Naive thymus-derived CD4-positive, alpha-beta T cell (primary cell): ENCODE measurements around the gene GRHL3. TPM values are rescaled to one million over a fixed set of nuclear protein-coding genes. Genes with fewer than 3 reads are reported as not detected.
A peak's percentile ranks its signal among the peaks of the same experiment; 100 is the strongest.

Experiments
- ATAC-seq: fragments of 150-1000 bp; cut with Tn5 transposase; 2 replicates; pipeline ENCODE4 v1.10.0; 2021; ENCODE audit warnings: mild to moderate bottlenecking, moderate library complexity
- CTCF ChIA-PET: fragments of 350-600 bp; sonication (Branson Sonifier 250); formaldehyde crosslinking; loops from one replicate; lab custom pipeline; 2021; ENCODE audit warnings: antibody characterized with exemption; lab: Charles Lee
- POLR2A ChIA-PET: fragments of 350-600 bp; sonication (Branson Sonifier 250); formaldehyde crosslinking; loops from one replicate; lab custom pipeline; 2021; ENCODE audit warnings: antibody characterized with exemption, inconsistent platforms; lab: Charles Lee
- DNase-seq, 9 donors: peaks; one replicate each; pipeline versions ENCODE4 v3.0.0 to v3.0.0-alpha.2; 2020 to 2022; ENCODE audit warnings: mixed read lengths in 1 of 9
- H3K27ac ChIP-seq: one replicate; pipeline ENCODE4 v1.7.0; 2013; ENCODE audit warnings: mild to moderate bottlenecking, low read depth, low read length, moderate library complexity
- H3K27me3 ChIP-seq, 2 donors: one replicate each; pipeline ENCODE4 v1.7.0; 2013; ENCODE audit warnings: low read length in 2 of 2, mild to moderate bottlenecking in 2 of 2, moderate library complexity in 2 of 2; ENCODE audit not compliant: control insufficient read depth in 2 of 2, insufficient read depth in 2 of 2
- H3K36me3 ChIP-seq, 3 experiments: 1 replicate in 2 of 3; 2 replicates in 1 of 3; pipeline ENCODE4 v1.7.0; 2013; ENCODE audit warnings: low read length in 3 of 3, mild to moderate bottlenecking in 3 of 3, moderate library complexity in 1 of 3; ENCODE audit not compliant: insufficient read depth in 3 of 3, control insufficient read depth in 2 of 3
- H3K4me1 ChIP-seq, 2 donors: one replicate each; pipeline ENCODE4 v1.7.0; 2013; ENCODE audit warnings: low read length in 2 of 2, mild to moderate bottlenecking in 2 of 2, moderate library complexity in 1 of 2; ENCODE audit not compliant: control insufficient read depth in 2 of 2, insufficient read depth in 2 of 2
- H3K4me3 ChIP-seq: 2 replicates; pipeline ENCODE4 v1.7.0; 2013; ENCODE audit warnings: mild to moderate bottlenecking, low read length
- H3K9me3 ChIP-seq, 3 experiments: 1 replicate in 2 of 3; 2 replicates in 1 of 3; pipeline ENCODE4 v1.7.0; 2013; ENCODE audit warnings: low read length in 3 of 3; ENCODE audit not compliant: control insufficient read depth in 2 of 3
- H3K27ac Mint-ChIP-seq, 9 donors: one replicate each; pipeline ENCODE4 v1.8.0; 2020 to 2022; ENCODE audit warnings: mixed read lengths in 9 of 9, mild to moderate bottlenecking in 8 of 9, moderate library complexity in 5 of 9, inconsistent platforms in 2 of 9
- H3K27me3 Mint-ChIP-seq, 5 donors: one replicate each; pipeline ENCODE4 v1.8.0; 2021 to 2022; ENCODE audit warnings: mixed read lengths in 5 of 5, mild to moderate bottlenecking in 1 of 5
- H3K36me3 Mint-ChIP-seq, 5 donors: one replicate each; pipeline ENCODE4 v1.8.0; 2020 to 2022; ENCODE audit warnings: mixed read lengths in 5 of 5, mild to moderate bottlenecking in 3 of 5, inconsistent platforms in 1 of 5
- H3K4me1 Mint-ChIP-seq, 7 donors: one replicate each; pipeline ENCODE4 v1.8.0; 2020 to 2022; ENCODE audit warnings: mixed read lengths in 7 of 7, mild to moderate bottlenecking in 3 of 7, inconsistent platforms in 1 of 7
- H3K4me3 Mint-ChIP-seq, 10 donors: one replicate each; pipeline ENCODE4 v1.8.0; 2020 to 2022; ENCODE audit warnings: mild to moderate bottlenecking in 10 of 10, mixed read lengths in 10 of 10, moderate library complexity in 6 of 10, inconsistent platforms in 2 of 10
- H3K9me3 Mint-ChIP-seq, 11 donors: one replicate each; pipeline ENCODE4 v1.8.0; 2020 to 2022; ENCODE audit warnings: mixed read lengths in 11 of 11, mild to moderate bottlenecking in 4 of 11, inconsistent platforms in 1 of 11, moderate library complexity in 1 of 11
- intact Hi-C, 2 donors: fragments of 100-400 bp; cut with micrococcal nuclease; formaldehyde crosslinking; loops; one replicate each; pipeline ENCODE4 v1.15.1; 2023
- polyA plus RNA-seq, 2 donors: library from polyadenylated mRNA; unstranded; fragments of 300-500 nt; fragmentation: Illumina TruSeq; gene quantifications; one replicate each; pipeline ENCODE4 v1.2.3, GENCODE V29; 2021
- total RNA-seq, 6 experiments: library from RNA in 5 of 6; stranded (reverse) in 5 of 6; gene quantifications; 1 replicate in 5 of 6; 2 replicates in 1 of 6; pipeline ENCODE4 v1.2.3 and lab custom pipeline; 2021 to 2026

Gene GRHL3
- total and polyA plus RNA-seq, 7 experiments from 2014 or later: not detected

- Mint-ChIP-seq H3K4me1 (peaks cover 36 to 54% (median 47%) of the 10 kb centered on the region in 7 donors), H3K36me3 (peaks cover 0 to 2% (median 0%) of the 10 kb centered on the region in 5 donors), H3K27me3 (peaks cover 0 to 96% (median 40%) of the 10 kb centered on the region in 5 donors), H3K4me3 (peak overlapping the region in 9 of 10 donors; percentile 56 to 91 (median 75)), H3K27ac (no peak overlapping the region), H3K9me3 (peaks cover 0 to 2% (median 0%) of the 10 kb centered on the region in 11 donors)
- intact Hi-C loops: loop anchor here (2.0 to 5.0 kb wide), 3 partner anchors 30 to 321 kb away; partner anchors contain the start of gene SRRM1 (in 1 of the 2)
- no peak overlapping the region for H3K27ac ChIP-seq
- peak overlapping the region; percentile 42 for H3K4me3 ChIP-seq
- H3K36me3 ChIP-seq: no peaks in the 10 kb centered on the region
- DNase-seq: no peak
- POLR2A ChIA-PET: interaction anchor here (0.7 kb wide), 3 partner anchors 8 to 358 kb away, joined by 3 to 5 read pairs (median 3); no protein-coding TSS in a partner anchor
- H3K4me1 ChIP-seq: peaks cover 22 to 43% of the 10 kb centered on the region in 2 donors
- peaks cover 0 to 11% of the 10 kb centered on the region in 2 donors for H3K27me3 ChIP-seq
- CTCF ChIA-PET: interaction anchor here (1.0 kb wide), 1 partner anchor 70 kb away, joined by 3 read pairs; no protein-coding TSS in a partner anchor
- ATAC-seq: no peak
- H3K9me3 ChIP-seq: no peaks in the 10 kb centered on the region
These were observed 2.0 kb downstream of the GRHL3 start for GRCh38 chr1:24321126-24321525.

- peak; percentile 80 for ATAC-seq
- Histone ChIP-seq H3K36me3 (no peaks in the 10 kb centered on the region), H3K27ac (no peak overlapping the region), H3K27me3 (peaks cover 0 to 11% of the 10 kb centered on the region in 2 donors), H3K4me3 (peak overlapping the region; percentile 42), H3K4me1 (peaks cover 22 to 43% of the 10 kb centered on the region in 2 donors), H3K9me3 (no peaks in the 10 kb centered on the region)
- ChIA-PET CTCF (interaction anchor here (1.0 kb wide), 1 partner anchor 69 kb away, joined by 3 read pairs; no protein-coding TSS in a partner anchor), POLR2A (interaction anchor here (0.6 to 1.0 kb wide), 4 partner anchors 9 to 606 kb away, joined by 3 to 10 read pairs (median 4); no protein-coding TSS in a partner anchor)
- Mint-ChIP-seq H3K36me3 (peaks cover 0 to 2% (median 0%) of the 10 kb centered on the region in 5 donors), H3K4me3 (peak overlapping the region; percentile 86 to 95 (median 90)), H3K27ac (peak overlapping the region in 6 of 9 donors; percentile 9 to 81 (median 71)), H3K9me3 (peaks cover 0 to 2% (median 0%) of the 10 kb centered on the region in 11 donors), H3K4me1 (peaks cover 36 to 54% (median 47%) of the 10 kb centered on the region in 7 donors), H3K27me3 (peaks cover 0 to 96% (median 44%) of the 10 kb centered on the region in 5 donors)
- intact Hi-C loops: loop anchor here (1.0 to 5.0 kb wide), 6 partner anchors 29 to 320 kb away; partner anchors contain the start of gene SRRM1 (in 1 of the 2)
- peak; percentile 34 to 77 (median 65) for DNase-seq
These were observed 2.7 kb downstream of the GRHL3 start for GRCh38 chr1:24321697-24322469.

GRCh38 chr1:24322470-24323177 is 3.5 kb downstream of the GRHL3 start:
- Mint-ChIP-seq H3K27me3 (peaks cover 0 to 96% (median 45%) of the 10 kb centered on the region in 5 donors), H3K36me3 (peaks cover 0 to 2% (median 0%) of the 10 kb centered on the region in 5 donors)

GRCh38 chr1:24323281-24323680 is 4.1 kb downstream of the GRHL3 start:
- DNase-seq (no peak), ATAC-seq (no peak)
- Histone ChIP-seq H3K4me1 (peaks cover 22 to 43% of the 10 kb centered on the region in 2 donors), H3K27me3 (peaks cover 0 to under 1% of the 10 kb centered on the region in 2 donors), H3K9me3 (no peaks in the 10 kb centered on the region), H3K36me3 (no peaks in the 10 kb centered on the region), H3K27ac (no peak overlapping the region), H3K4me3 (no peak overlapping the region)
- peak overlapping the region in 2 of 10 donors; percentile 91 to 95 for H3K4me3 Mint-ChIP-seq
- no peak overlapping the region for H3K27ac Mint-ChIP-seq
- intact Hi-C loops: loop anchor here (2.0 to 5.0 kb wide), 4 partner anchors 62 to 319 kb away; partner anchors contain the start of gene SRRM1 (in 1 of the 2)
- H3K9me3 Mint-ChIP-seq: peaks cover 0 to 2% (median 0%) of the 10 kb centered on the region in 11 donors
- peaks cover 36 to 52% (median 45%) of the 10 kb centered on the region in 7 donors for H3K4me1 Mint-ChIP-seq
- peaks cover 0 to 2% (median 0%) of the 10 kb centered on the region in 5 donors for H3K36me3 Mint-ChIP-seq
- ChIA-PET POLR2A (interaction anchor here (0.7 kb wide), 1 partner anchor 208 kb away, joined by 3 read pairs; no protein-coding TSS in a partner anchor), CTCF (interaction anchor here (0.6 kb wide), 1 partner anchor 300 kb away, joined by 3 read pairs; no protein-coding TSS in a partner anchor)
- H3K27me3 Mint-ChIP-seq: peaks cover 0 to 96% (median 40%) of the 10 kb centered on the region in 5 donors

More at GRCh38 chr1:24322470-24323177, 3.5 kb downstream of the GRHL3 start:
- H3K27me3 ChIP-seq: peaks cover 0 to 7% of the 10 kb centered on the region in 2 donors
- peak overlapping the region; percentile 26 for H3K4me3 ChIP-seq
- Mint-ChIP-seq H3K27ac (peak overlapping the region in 8 of 9 donors; percentile 9 to 83 (median 72)), H3K4me3 (peak overlapping the region; percentile 86 to 95 (median 90)), H3K4me1 (peaks cover 36 to 54% (median 47%) of the 10 kb centered on the region in 7 donors), H3K9me3 (peaks cover 0 to 2% (median 0%) of the 10 kb centered on the region in 11 donors)
- POLR2A ChIA-PET: interaction anchor here (0.6 to 1.0 kb wide), 3 partner anchors 8 to 605 kb away, joined by 3 to 10 read pairs (median 4); no protein-coding TSS in a partner anchor
- no peak overlapping the region for H3K27ac ChIP-seq
- peak in 3 of 9 donors; percentile 3 to 15 (median 13) for DNase-seq
- H3K36me3 ChIP-seq: no peaks in the 10 kb centered on the region
- H3K9me3 ChIP-seq: no peaks in the 10 kb centered on the region
- intact Hi-C loops: loop anchor here (1.0 to 5.0 kb wide), 5 partner anchors 62 to 320 kb away; partner anchors contain the start of gene SRRM1 (in 1 of the 2)
- CTCF ChIA-PET: interaction anchor here (0.6 kb wide), 1 partner anchor 301 kb away, joined by 3 read pairs; no protein-coding TSS in a partner anchor
- H3K4me1 ChIP-seq: peaks cover 22 to 43% of the 10 kb centered on the region in 2 donors
- no peak for ATAC-seq

- H3K4me1 ChIP-seq: peaks cover 13 to 28% of the 10 kb centered on the region in 2 donors
- ChIA-PET POLR2A (no interaction called here), CTCF (no interaction called here)
- H3K27ac ChIP-seq: no peak overlapping the region
- ATAC-seq (no peak), DNase-seq (no peak)
- no peaks in the 10 kb centered on the region for H3K36me3 Mint-ChIP-seq
- no peaks in the 10 kb centered on the region for H3K9me3 ChIP-seq
- no peak overlapping the region for H3K4me3 ChIP-seq
- H3K27me3 Mint-ChIP-seq: peaks cover 0 to 94% (median 25%) of the 10 kb centered on the region in 5 donors
- peaks cover 0 to 2% (median 0%) of the 10 kb centered on the region in 11 donors for H3K9me3 Mint-ChIP-seq
- no peak overlapping the region for H3K4me3 Mint-ChIP-seq
- peaks cover 23 to 36% (median 29%) of the 10 kb centered on the region in 7 donors for H3K4me1 Mint-ChIP-seq
- H3K27ac Mint-ChIP-seq: no peak overlapping the region
- intact Hi-C loops: loop anchor here (5.0 kb wide), 2 partner anchors 123 to 317 kb away; partner anchors contain the start of gene SRRM1 (in 1 of the 2)
- no peaks in the 10 kb centered on the region for H3K36me3 ChIP-seq
- H3K27me3 ChIP-seq: no peaks in the 10 kb centered on the region
These were observed 5.7 kb downstream of the GRHL3 start for GRCh38 chr1:24324903-24325302.
